ENCODE data around the gene MMP25. TPM values are rescaled to one million over a fixed set of nuclear protein-coding genes. Genes with fewer than 3 reads are reported as not detected.

The MMP25 gene
- total RNA-seq, 4 donors from 2014 or later = 1.4 to 3.3 (median 2.4) TPM; not detected in 1

DNA sequence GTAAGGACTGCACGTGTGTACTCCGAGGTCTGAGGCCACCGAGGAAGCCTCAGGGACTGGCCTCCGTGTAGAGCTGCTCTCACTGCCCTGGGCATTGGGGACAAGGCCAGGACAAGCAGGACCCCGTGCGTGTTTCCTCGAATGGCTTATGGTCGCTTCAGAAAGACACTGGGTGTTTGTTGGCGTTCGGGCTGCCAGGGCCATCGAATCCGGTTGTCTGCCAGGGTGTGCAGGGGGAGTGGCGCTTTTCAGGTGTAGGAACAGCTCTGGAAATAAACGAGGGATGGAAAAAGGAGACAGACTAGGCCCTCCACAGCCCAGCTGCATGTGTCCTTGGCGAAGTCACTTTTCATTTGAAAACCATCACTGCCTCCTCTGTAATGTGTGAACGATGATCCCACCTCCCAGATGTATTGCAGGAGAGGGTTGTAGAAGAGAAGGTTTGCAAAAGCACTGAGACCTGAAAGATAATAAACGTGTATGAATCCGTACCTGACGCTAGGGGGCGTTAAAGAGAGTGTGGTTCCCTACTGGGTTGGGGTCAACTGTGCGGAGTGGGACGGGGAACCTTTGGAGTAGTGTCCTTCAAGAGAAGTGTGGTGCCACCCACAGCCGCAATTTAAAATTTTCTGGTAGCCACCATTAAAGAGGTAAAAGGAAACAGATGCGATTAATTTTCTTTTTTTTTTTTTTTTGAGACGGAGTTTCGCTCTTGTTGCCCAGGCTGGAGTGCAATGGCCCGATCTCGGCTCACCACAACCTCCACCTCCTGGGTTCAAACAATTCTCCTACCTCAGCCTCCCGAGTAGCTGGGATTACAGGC is 54.9 kb downstream of the MMP25 start:
- Histone ChIP-seq H3K4me3 (peak overlapping the region in 1 of 4 donors; percentile 15), H3K27me3 (no peaks in the 10 kb centered on the region), H3K27ac (peak overlapping the region in 2 of 4 donors; percentile 17 to 58)

DNA sequence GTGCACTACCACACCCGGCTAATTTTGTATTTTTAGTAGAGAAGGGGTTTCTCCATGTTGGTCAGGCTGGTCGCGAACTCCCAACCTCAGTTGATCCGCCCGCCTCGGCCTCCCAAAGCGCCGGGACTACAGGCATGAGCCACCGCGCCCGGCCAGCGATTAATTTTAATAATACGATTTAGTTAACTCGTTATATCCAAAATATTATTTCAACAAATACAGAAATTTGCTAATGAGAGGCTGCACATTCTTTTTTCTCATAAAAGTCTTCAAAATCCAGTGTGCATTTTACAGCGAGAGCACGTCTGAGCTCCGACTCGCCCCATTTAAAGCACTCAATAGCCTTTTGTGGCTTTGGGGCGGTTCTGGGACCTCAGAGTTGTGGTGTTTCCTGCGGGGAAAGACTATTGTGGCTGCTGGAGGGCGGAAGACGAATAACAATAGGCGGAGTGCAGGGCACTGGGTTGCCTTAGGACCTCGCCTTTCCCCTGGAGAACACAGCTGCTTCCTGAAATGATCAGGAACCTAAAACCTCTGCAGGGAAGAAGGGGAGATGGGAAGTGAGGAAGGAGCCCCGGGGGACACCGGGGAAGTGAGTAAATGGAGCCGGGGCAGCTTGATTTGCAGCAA is 55.6 kb downstream of the MMP25 start:
- no peak for TF ChIP-seq POLR2A (IDR thresholded peaks at IDR 0.05)
- TF ChIP-seq, protein P1, sequence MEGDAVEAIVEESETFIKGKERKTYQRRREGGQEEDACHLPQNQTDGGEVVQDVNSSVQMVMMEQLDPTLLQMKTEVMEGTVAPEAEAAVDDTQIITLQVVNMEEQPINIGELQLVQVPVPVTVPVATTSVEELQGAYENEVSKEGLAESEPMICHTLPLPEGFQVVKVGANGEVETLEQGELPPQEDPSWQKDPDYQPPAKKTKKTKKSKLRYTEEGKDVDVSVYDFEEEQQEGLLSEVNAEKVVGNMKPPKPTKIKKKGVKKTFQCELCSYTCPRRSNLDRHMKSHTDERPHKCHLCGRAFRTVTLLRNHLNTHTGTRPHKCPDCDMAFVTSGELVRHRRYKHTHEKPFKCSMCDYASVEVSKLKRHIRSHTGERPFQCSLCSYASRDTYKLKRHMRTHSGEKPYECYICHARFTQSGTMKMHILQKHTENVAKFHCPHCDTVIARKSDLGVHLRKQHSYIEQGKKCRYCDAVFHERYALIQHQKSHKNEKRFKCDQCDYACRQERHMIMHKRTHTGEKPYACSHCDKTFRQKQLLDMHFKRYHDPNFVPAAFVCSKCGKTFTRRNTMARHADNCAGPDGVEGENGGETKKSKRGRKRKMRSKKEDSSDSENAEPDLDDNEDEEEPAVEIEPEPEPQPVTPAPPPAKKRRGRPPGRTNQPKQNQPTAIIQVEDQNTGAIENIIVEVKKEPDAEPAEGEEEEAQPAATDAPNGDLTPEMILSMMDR (IDR thresholded peaks at IDR 0.05) = no peak
- no peak for DNase-seq
- no peaks in the 10 kb centered on the region for H3K36me3 ChIP-seq
- no peaks in the 10 kb centered on the region for H3K27me3 ChIP-seq
- H3K27ac ChIP-seq = peak overlapping the region in 1 of 4 donors; percentile 58
- H3K4me3 ChIP-seq = peak overlapping the region in 1 of 4 donors; percentile 15
- H3K4me1 ChIP-seq = peaks cover 0 to 16% (median 6%) of the 10 kb centered on the region in 4 donors
- H3K9me3 ChIP-seq = no peaks in the 10 kb centered on the region

More for the DNA sequence above, 54.9 kb downstream of the MMP25 start:
- Histone ChIP-seq H3K36me3 (no peaks in the 10 kb centered on the region), H3K9me3 (no peaks in the 10 kb centered on the region), H3K4me1 (peaks cover 0 to 14% (median 3%) of the 10 kb centered on the region in 4 donors)
- DNase-seq = peak in 1 of 3 donors; percentile 25
- no peak for TF ChIP-seq POLR2A (IDR thresholded peaks at IDR 0.05)
- TF ChIP-seq, protein P1 (IDR thresholded peaks at IDR 0.05) = peak in 4 of 6 experiments; percentile 52 to 62 (median 58)

DNA sequence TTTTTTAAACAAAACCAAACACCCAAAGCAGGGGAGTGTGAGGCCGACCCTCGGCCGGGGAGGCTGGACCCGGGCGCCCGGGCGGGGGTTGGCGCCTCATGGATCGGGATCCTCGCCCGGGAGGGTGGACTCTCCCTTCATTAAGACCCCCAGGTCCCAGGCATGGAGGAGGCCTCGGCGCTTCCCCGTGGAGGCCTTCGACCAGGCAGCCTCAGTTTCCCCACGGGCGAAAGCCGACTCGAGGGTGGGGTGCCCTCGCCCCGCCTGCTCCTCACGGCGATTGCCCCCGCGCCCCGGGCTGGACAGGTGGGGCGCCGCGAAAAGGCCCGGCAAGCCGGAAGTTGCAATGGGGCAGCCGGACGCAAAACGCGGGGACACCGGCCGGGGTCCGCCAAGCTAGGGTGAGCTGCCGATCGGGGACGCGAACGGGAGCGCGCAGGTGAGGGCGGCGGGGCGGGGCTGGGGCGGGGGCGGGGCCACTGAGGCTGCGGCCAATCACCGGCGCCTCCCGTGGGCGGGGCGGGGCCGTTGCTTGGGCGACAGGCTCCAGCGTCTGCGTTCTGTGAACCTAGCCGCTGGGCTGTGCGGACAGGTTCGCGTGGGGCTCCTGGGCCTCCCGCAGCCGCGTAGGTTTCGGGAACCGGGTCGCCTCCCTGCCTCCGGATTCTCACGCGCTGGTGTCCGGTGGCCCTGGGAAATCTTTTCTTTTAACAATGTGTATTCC is 60.0 kb downstream of the MMP25 start:
- peak overlapping the region; percentile 59 to 73 (median 70) for H3K4me3 ChIP-seq
- no peaks in the 10 kb centered on the region for H3K9me3 ChIP-seq
- H3K27me3 ChIP-seq = no peaks in the 10 kb centered on the region
- H3K36me3 ChIP-seq = no peaks in the 10 kb centered on the region
- H3K27ac ChIP-seq = peak overlapping the region; percentile 77 to 90 (median 83)
- peaks cover 0 to 10% (median 5%) of the 10 kb centered on the region in 4 donors for H3K4me1 ChIP-seq
- TF ChIP-seq, protein P1 (IDR thresholded peaks at IDR 0.05) = no peak
- peak in 1 of 2 donors; percentile 54 for TF ChIP-seq POLR2A (IDR thresholded peaks at IDR 0.05)
- peak; percentile 91 to 97 (median 96) for DNase-seq

Small RNA genes within 50 kb of the gene (small RNA-seq; reads per million reads assigned to genes)
- 0 reads per million in 2 donors for gene RNU1-22P

Other genes starting within 250 kb of the MMP25 start
- not detected for gene PRSS41, start 248.1 kb upstream of the MMP25 start, total RNA-seq
- under 1 TPM in 1 of 4 donors, not detected in 3; 0.88 TPM for gene PRSS21, start 229.3 kb upstream of the MMP25 start, total RNA-seq
- 10 to 100 TPM in 1 of 4 donors, 1 to 10 TPM in 3; 2.5 to 13.0 (median 5.5) TPM for gene ZG16B, start 216.3 kb upstream of the MMP25 start, total RNA-seq
- 1 to 10 TPM in 3 of 4 donors, not detected in 1; 1.4 to 1.9 (median 1.8) TPM for gene PRSS22, start 188.4 kb upstream of the MMP25 start, total RNA-seq
- 10 to 100 TPM; 40.8 to 61.3 (median 53.1) TPM for gene FLYWCH2, start 163.3 kb upstream of the MMP25 start, total RNA-seq
- 10 to 100 TPM; 30.1 to 67.4 (median 46.8) TPM for gene FLYWCH1, start 134.6 kb upstream of the MMP25 start, total RNA-seq
- 1 to 10 TPM in 1 of 4 donors, under 1 TPM in 1, not detected in 2; 0.40 to 1.6 TPM for gene KREMEN2, start 82.3 kb upstream of the MMP25 start, total RNA-seq
- gene PAQR4, start 77.2 kb upstream of the MMP25 start, total RNA-seq = 10 to 100 TPM in 1 of 4 donors, 1 to 10 TPM in 3; 6.3 to 13.2 (median 9.2) TPM
- gene PKMYT1, start 66.1 kb upstream of the MMP25 start, total RNA-seq = 10 to 100 TPM in 1 of 4 donors, 1 to 10 TPM in 3; 4.3 to 23.9 (median 6.0) TPM
- gene CLDN9, start 33.6 kb upstream of the MMP25 start, total RNA-seq = 1 to 10 TPM in 3 of 4 donors, under 1 TPM in 1; 0.76 to 2.5 (median 1.2) TPM
- not detected for gene CLDN6, start 28.4 kb upstream of the MMP25 start, total RNA-seq
- gene TNFRSF12A, start 26.2 kb upstream of the MMP25 start, total RNA-seq = 10 to 100 TPM in 3 of 4 donors, 1 to 10 TPM in 1; 4.1 to 56.4 (median 39.8) TPM
- 10 to 100 TPM; 14.0 to 38.0 (median 34.1) TPM for gene HCFC1R1, start 22.6 kb upstream of the MMP25 start, total RNA-seq
- 10 to 100 TPM in 3 of 4 donors, 1 to 10 TPM in 1; 9.6 to 64.4 (median 27.1) TPM for gene THOC6, start 22.5 kb upstream of the MMP25 start, total RNA-seq
- gene BICDL2, start 9.6 kb upstream of the MMP25 start, total RNA-seq = 100 to 1,000 TPM in 2 of 4 donors, 10 to 100 TPM in 2; 44.6 to 126 (median 93.8) TPM
- gene IL32, start 19.1 kb downstream of the MMP25 start, total RNA-seq = 100 to 1,000 TPM in 3 of 4 donors, 10 to 100 TPM in 1; 93.3 to 676 (median 590) TPM
- not detected for gene ZSCAN10, start 52.7 kb downstream of the MMP25 start, total RNA-seq
- 10 to 100 TPM in 3 of 4 donors, 1 to 10 TPM in 1; 5.0 to 24.6 (median 16.2) TPM for gene ZNF205, start 66.0 kb downstream of the MMP25 start, total RNA-seq
- 10 to 100 TPM; 14.9 to 40.6 (median 18.4) TPM for gene ZNF213, start 88.5 kb downstream of the MMP25 start, total RNA-seq
- not detected for gene OR1F1, start 141.6 kb downstream of the MMP25 start, total RNA-seq
- 10 to 100 TPM in 2 of 4 donors, 1 to 10 TPM in 2; 8.6 to 13.0 (median 10.0) TPM for gene ZNF200, start 188.6 kb downstream of the MMP25 start, total RNA-seq
- gene MEFV, start 210.1 kb downstream of the MMP25 start, total RNA-seq = 1 to 10 TPM; 1.2 to 6.6 (median 2.2) TPM
- 10 to 100 TPM; 19.0 to 35.8 (median 27.5) TPM for gene ZNF263, start 236.9 kb downstream of the MMP25 start, total RNA-seq

Measured in Peyer's patch (tissue), 4 donors.